Measurements from ENCODE around the gene RIPOR3.
"Not testable (repeated sequence)": the region's sequence is repeated elsewhere in the genome, so short reads cannot be mapped to it uniquely, and the experiment has no call there.

Gene RIPOR3

GRCh38 chr20:50552979-50553378 is 138.4 kb downstream of the RIPOR3 start:
- DNase-seq (ENCODE audit: low read depth), result no peak

- DNase-seq (ENCODE audit: low read depth), result no peak
These were observed 140.1 kb downstream of the RIPOR3 start for GRCh38 chr20:50551288-50551687.

GRCh38 chr20:50550531-50550930 is 140.8 kb downstream of the RIPOR3 start:
- no peak for DNase-seq (ENCODE audit: low read depth)

- no peak for DNase-seq (ENCODE audit: low read depth)
These were observed 142.9 kb downstream of the RIPOR3 start for GRCh38 chr20:50548396-50548795.

- DNase-seq (ENCODE audit: low read depth), result no peak
These were observed 143.4 kb downstream of the RIPOR3 start for GRCh38 chr20:50547964-50548363.

GRCh38 chr20:50546729-50547314 is 144.5 kb downstream of the RIPOR3 start:
- DNase-seq (ENCODE audit: low read depth), result no peak

GRCh38 chr20:50545126-50545525 is 146.2 kb downstream of the RIPOR3 start:
- no peak for DNase-seq (ENCODE audit: low read depth)

- no peak for DNase-seq (ENCODE audit: low read depth)
These were observed 148.0 kb downstream of the RIPOR3 start for GRCh38 chr20:50543326-50543725.

- no peak for DNase-seq (ENCODE audit: low read depth)
These were observed 149.7 kb downstream of the RIPOR3 start for GRCh38 chr20:50541606-50542041.

GRCh38 chr20:50540620-50541605 is 150.4 kb downstream of the RIPOR3 start:
- peak; percentile 99 for DNase-seq (ENCODE audit: low read depth)

GRCh38 chr20:50539798-50540197 is 151.5 kb downstream of the RIPOR3 start:
- not testable (repeated sequence) for DNase-seq (ENCODE audit: low read depth)

GRCh38 chr20:50538276-50538675 is 153.1 kb downstream of the RIPOR3 start:
- no peak for DNase-seq (ENCODE audit: low read depth)

- DNase-seq (ENCODE audit: low read depth), result no peak
These were observed 153.7 kb downstream of the RIPOR3 start for GRCh38 chr20:50537546-50538201.

GRCh38 chr20:50536333-50536732 is 155.0 kb downstream of the RIPOR3 start:
- DNase-seq (ENCODE audit: low read depth), result no peak

All from ELR (cell line).